Hematopoietic multipotent progenitor cell treated with erythropoietin and hydrocortisone succinate and interleukin-3 and kit ligand, for 6 days (in vitro differentiated cells): ENCODE results near the gene GTPBP6.
"Not testable (repeated sequence)": the region's sequence is repeated elsewhere in the genome, so short reads cannot be mapped to it uniquely, and the experiment has no call there.

ENCODE experiments used
- DNase-seq: peaks from one replicate; pipeline ENCODE4 v3.0.0-alpha.2; 2015

The GTPBP6 gene

GRCh38 chrX:261167-261918 is 57.3 kb downstream of the GTPBP6 start:
- no peak for DNase-seq

GRCh38 chrX:259692-260355 is 58.8 kb downstream of the GTPBP6 start:
- peak; percentile 21 for DNase-seq

DNA sequence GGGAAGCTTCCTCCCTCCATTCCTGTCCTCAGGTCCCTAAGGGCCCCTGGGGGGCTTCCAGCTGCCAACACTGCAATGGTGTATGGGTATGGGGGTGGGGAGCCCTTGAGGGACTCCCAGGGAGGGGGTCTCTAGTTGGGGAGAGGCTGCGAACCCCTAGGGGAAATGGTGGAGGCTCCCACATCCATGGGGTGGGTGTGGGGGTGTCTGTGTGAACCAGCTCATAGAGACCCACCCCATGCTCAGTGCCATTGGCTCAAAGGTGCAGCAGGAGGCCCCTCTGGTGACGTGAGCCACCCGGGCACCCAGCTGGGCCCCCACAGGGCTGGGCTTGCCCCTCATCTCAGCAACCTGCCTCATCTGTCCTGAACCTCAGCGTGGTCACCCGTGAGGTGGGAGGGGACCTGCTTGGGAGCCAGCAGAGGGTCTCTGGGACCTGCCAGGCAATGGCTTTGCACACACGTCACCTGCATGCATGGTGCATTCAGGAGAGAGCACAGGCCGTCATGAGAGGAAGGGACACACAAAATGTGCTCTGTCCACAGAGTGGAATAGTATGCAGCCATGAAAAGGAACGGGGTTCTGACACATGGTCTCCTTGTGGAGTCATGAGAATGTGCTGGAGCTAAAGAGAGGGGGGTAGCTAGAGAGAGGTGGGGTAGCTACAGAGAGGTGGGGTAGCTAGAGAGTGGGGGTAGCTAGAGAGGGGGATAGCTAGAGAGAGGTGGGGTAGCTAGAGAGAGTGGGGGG is 60.1 kb downstream of the GTPBP6 start:
- DNase-seq, result no peak

DNA sequence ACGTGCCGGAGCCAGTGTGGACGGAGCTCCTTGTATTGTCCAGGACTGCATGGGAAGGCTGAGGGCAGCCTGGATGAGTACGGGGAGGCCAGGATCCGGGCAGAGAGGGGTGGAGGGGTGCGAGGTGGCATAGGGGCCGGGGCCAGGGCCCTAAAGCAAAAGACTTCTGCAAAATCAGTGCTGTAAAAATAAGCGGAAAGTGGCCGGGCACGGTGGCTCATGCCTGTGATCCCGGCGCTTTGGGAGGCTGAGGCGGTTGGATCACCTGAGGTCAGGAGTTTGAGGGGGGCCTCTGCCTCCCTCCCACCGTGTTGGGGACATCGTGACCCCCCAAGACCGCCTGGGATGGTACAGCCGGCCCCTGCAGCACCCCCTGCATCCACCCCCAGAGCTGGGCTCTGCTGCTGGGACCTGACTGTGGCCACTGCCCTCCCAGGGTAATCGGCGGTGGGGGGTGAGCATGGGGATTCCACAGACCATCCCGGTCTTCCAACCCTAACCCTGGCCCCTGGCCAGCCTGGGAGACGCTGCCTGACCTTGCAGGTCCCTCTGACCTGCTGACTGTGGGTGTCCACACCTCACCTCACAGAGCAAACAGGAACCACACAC is 60.8 kb downstream of the GTPBP6 start:
- no peak for DNase-seq

DNA sequence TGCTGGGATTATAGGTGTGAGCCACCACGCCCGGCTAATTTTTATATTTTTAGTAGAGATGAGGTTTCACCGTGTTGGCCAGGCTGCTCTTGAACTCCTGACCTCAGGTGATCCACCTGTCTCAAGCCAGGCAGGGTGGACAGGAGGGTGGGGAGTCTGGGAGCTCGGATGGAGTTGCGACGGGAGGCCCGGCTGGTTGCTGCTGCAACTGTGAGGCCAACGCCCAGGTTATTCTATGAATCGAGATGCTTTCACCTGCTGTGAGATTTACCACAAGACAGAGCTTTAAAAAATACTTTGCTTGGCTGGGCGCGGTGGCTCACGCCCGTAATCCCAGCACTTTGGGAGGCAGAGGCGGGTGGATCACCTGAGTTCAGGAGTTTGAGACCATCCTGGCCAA is 61.5 kb downstream of the GTPBP6 start:
- DNase-seq, result not testable (repeated sequence)

GRCh38 chrX:255923-256331 is 62.7 kb downstream of the GTPBP6 start:
- no peak for DNase-seq
